Right ventricle myocardium superior (tissue), 1 donor: ENCODE results near the gene PIP5KL1. TPM values are rescaled to one million over a fixed set of nuclear protein-coding genes. Genes with fewer than 3 reads are reported as not detected.

Source experiments
- ATAC-seq: fragments of 200-7000 bp; cut with Tn5 transposase; one replicate; pipeline ENCODE4 v1.9.1; 2020; ENCODE audit warnings: mild to moderate bottlenecking; ENCODE audit not compliant: poor library complexity
- DNase-seq: peaks from one replicate; pipeline ENCODE4 v3.0.0-alpha.2; 2020
- intact Hi-C: fragments of 100-400 bp; cut with DNase I; formaldehyde crosslinking; loops from one replicate; pipeline ENCODE4 v1.11.2; 2022
- total RNA-seq: library from RNA; stranded (reverse); fragmentation: NEBNext Ultra II Directional; extraction: Animal tissue kit (Norgen Biotek cat#: 25700); gene quantifications from one replicate; pipeline ENCODE4 v1.2.1, GENCODE V29; 2021
- donor health status: DM: no; HTN: yes; CAD: no; lungs with severe emphysema.

The PIP5KL1 gene
- total RNA-seq, 1 donor from 2014 or later = 0.48 TPM

- DNase-seq (no peak), ATAC-seq (peak; percentile 11)
- intact Hi-C loops = no loop called here
These were observed 25.4 kb downstream of the PIP5KL1 start for GRCh38 chr9:127905004-127905728.

- ATAC-seq = peak; percentile 4
- intact Hi-C loops = no loop called here
- DNase-seq = no peak
These were observed 26.0 kb downstream of the PIP5KL1 start for GRCh38 chr9:127904561-127905003.

GRCh38 chr9:127903557-127904475 lies 26.8 kb downstream of the PIP5KL1 start:
- DNase-seq (peak; percentile 86), ATAC-seq (peak; percentile 21)
- intact Hi-C loops = no loop called here

GRCh38 chr9:127899128-127899943 lies 31.2 kb downstream of the PIP5KL1 start, which contains the start of gene ST6GALNAC6:
Gene ST6GALNAC6 (minus strand): TSS chr9:127899603. CDS start chr9:127897981, 1,622 bp downstream.
- intact Hi-C loops = no loop called here
- peak; percentile 86 for DNase-seq
- ATAC-seq = peak; percentile 86

GRCh38 chr9:127898433-127899127 lies 32.0 kb downstream of the PIP5KL1 start:
- intact Hi-C loops = no loop called here
- ATAC-seq = peak; percentile 50
- DNase-seq = peak; percentile 62

GRCh38 chr9:127897193-127897692 lies 33.3 kb downstream of the PIP5KL1 start:
- peak; percentile 86 for ATAC-seq
- peak; percentile 88 for DNase-seq
- intact Hi-C loops = no loop called here

GRCh38 chr9:127896395-127897192 lies 34.0 kb downstream of the PIP5KL1 start:
- intact Hi-C loops = no loop called here
- DNase-seq (no peak), ATAC-seq (no peak)

GRCh38 chr9:127895811-127896210 lies 34.8 kb downstream of the PIP5KL1 start:
- intact Hi-C loops = no loop called here
- ATAC-seq (no peak), DNase-seq (no peak)

- ATAC-seq = no peak
- no peak for DNase-seq
- intact Hi-C loops = no loop called here
These were observed 37.2 kb downstream of the PIP5KL1 start for GRCh38 chr9:127893392-127893791.

GRCh38 chr9:127892831-127893230 lies 37.7 kb downstream of the PIP5KL1 start:
- no peak for ATAC-seq
- intact Hi-C loops = no loop called here
- DNase-seq = no peak

- intact Hi-C loops = no loop called here
- DNase-seq (no peak), ATAC-seq (no peak)
These were observed 40.5 kb downstream of the PIP5KL1 start for GRCh38 chr9:127890053-127890452.

- no peak for DNase-seq
- intact Hi-C loops = no loop called here
- no peak for ATAC-seq
These were observed 42.8 kb downstream of the PIP5KL1 start for GRCh38 chr9:127887792-127888191.

GRCh38 chr9:127886401-127886972 lies 44.1 kb downstream of the PIP5KL1 start:
- ATAC-seq = no peak
- intact Hi-C loops = no loop called here
- DNase-seq = no peak

GRCh38 chr9:127885508-127886281 lies 44.9 kb downstream of the PIP5KL1 start:
- intact Hi-C loops = no loop called here
- no peak for ATAC-seq
- no peak for DNase-seq

- DNase-seq (no peak), ATAC-seq (peak; percentile 8)
- intact Hi-C loops = no loop called here
These were observed 45.5 kb downstream of the PIP5KL1 start for GRCh38 chr9:127884976-127885490.

GRCh38 chr9:127884427-127884911 lies 46.1 kb downstream of the PIP5KL1 start:
- DNase-seq = peak; percentile 70
- intact Hi-C loops = no loop called here
- peak; percentile 60 for ATAC-seq
